NCI-H1694 (cell line): Measurements from ENCODE around the gene B3GLCT.
A peak's percentile ranks its signal among the peaks of the same experiment; 100 is the strongest.

Source experiments
- DNase-seq: peaks from one replicate; lab custom pipeline; 2025; lab: John Stamatoyannopoulos, UW

The B3GLCT gene

GRCh38 chr13:31223640-31224039 is 23.9 kb downstream of the B3GLCT start:
- no peak for DNase-seq

- no peak for DNase-seq
These were observed 24.4 kb downstream of the B3GLCT start for GRCh38 chr13:31224174-31224669.

- no peak for DNase-seq
These were observed 25.3 kb downstream of the B3GLCT start for GRCh38 chr13:31224963-31225559.

- no peak for DNase-seq
These were observed 26.4 kb downstream of the B3GLCT start for GRCh38 chr13:31225998-31226675.

- DNase-seq = no peak
These were observed 27.3 kb downstream of the B3GLCT start for GRCh38 chr13:31227063-31227462.

GRCh38 chr13:31227870-31228269 is 28.1 kb downstream of the B3GLCT start:
- DNase-seq = no peak

- no peak for DNase-seq
These were observed 35.0 kb downstream of the B3GLCT start for GRCh38 chr13:31234729-31235128.

- DNase-seq = peak; percentile 34
These were observed 36.5 kb downstream of the B3GLCT start for GRCh38 chr13:31236211-31236786.

GRCh38 chr13:31240921-31241320 is 41.1 kb downstream of the B3GLCT start:
- DNase-seq = no peak

GRCh38 chr13:31242367-31242766 is 42.6 kb downstream of the B3GLCT start:
- DNase-seq = no peak

- DNase-seq = no peak
These were observed 43.1 kb downstream of the B3GLCT start for GRCh38 chr13:31242916-31243315.

GRCh38 chr13:31245598-31246373 is 46.0 kb downstream of the B3GLCT start:
- DNase-seq = no peak

- DNase-seq = no peak
These were observed 47.1 kb downstream of the B3GLCT start for GRCh38 chr13:31246918-31247317.

- no peak for DNase-seq
These were observed 48.6 kb downstream of the B3GLCT start for GRCh38 chr13:31248361-31248760.

- no peak for DNase-seq
These were observed 49.3 kb downstream of the B3GLCT start for GRCh38 chr13:31248965-31249539.

- no peak for DNase-seq
These were observed 50.7 kb downstream of the B3GLCT start for GRCh38 chr13:31250435-31250834.

- DNase-seq = no peak
These were observed 61.5 kb downstream of the B3GLCT start for GRCh38 chr13:31261241-31261640.

GRCh38 chr13:31263346-31263745 is 63.6 kb downstream of the B3GLCT start:
- no peak for DNase-seq

- DNase-seq = no peak
These were observed 64.4 kb downstream of the B3GLCT start for GRCh38 chr13:31264151-31264550.

- DNase-seq = no peak
These were observed 67.5 kb downstream of the B3GLCT start for GRCh38 chr13:31267126-31267784.

- DNase-seq = no peak
These were observed 74.6 kb downstream of the B3GLCT start for GRCh38 chr13:31274390-31274789.

- DNase-seq = no peak
These were observed 76.6 kb downstream of the B3GLCT start for GRCh38 chr13:31276421-31276820.
